DND-41 (cell line): ENCODE data around the gene CRNKL1.

ENCODE experiments used
- ATAC-seq: fragments of 200-7000 bp; cut with Tn5 transposase; 3 replicates; pipeline ENCODE4 v1.9.1; 2021; ENCODE audit warnings: low read depth; ENCODE audit not compliant: insufficient read depth
- DNase-seq: peaks from one replicate; pipeline ENCODE4 v3.0.0-alpha.2; 2020
- H2AFZ ChIP-seq: 2 replicates; pipeline ENCODE4 v1.6.0; 2012; ENCODE audit warnings: low read depth, low read length
- H3K27ac ChIP-seq: 2 replicates; pipeline ENCODE4 v1.5.1; 2012; ENCODE audit warnings: low read length, inconsistent platforms
- H3K27me3 ChIP-seq: fragments of 200-600 bp; sonication (generic); 2 replicates; pipeline ENCODE4 v1.6.0; 2012; ENCODE audit warnings: low read length, mild to moderate bottlenecking, inconsistent platforms; ENCODE audit not compliant: insufficient read depth, poor library complexity
- H3K36me3 ChIP-seq: 2 replicates; pipeline ENCODE4 v1.5.1; 2012; ENCODE audit warnings: low read length, inconsistent platforms; ENCODE audit not compliant: insufficient read depth
- H3K4me1 ChIP-seq: 2 replicates; pipeline ENCODE4 v1.5.1; 2012; ENCODE audit warnings: mild to moderate bottlenecking, low read length; ENCODE audit not compliant: insufficient read depth
- H3K4me2 ChIP-seq: 2 replicates; pipeline ENCODE4 v1.6.0; 2012; ENCODE audit warnings: mild to moderate bottlenecking, moderate library complexity, low read length, inconsistent platforms; ENCODE audit not compliant: insufficient read depth
- H3K4me3 ChIP-seq, 2 experiments: fragments of 200-600 bp in 1 of 2; shearing (Covaris generic) in 1 of 2; 2 replicates each; pipeline ENCODE4 v1.5.1; 2012 to 2016; ENCODE audit warnings: inconsistent platforms in 2 of 2, low read length in 2 of 2, mild to moderate bottlenecking in 2 of 2, low read depth in 1 of 2, moderate library complexity in 1 of 2
- H3K79me2 ChIP-seq: 2 replicates; pipeline ENCODE4 v1.6.0; 2012; ENCODE audit warnings: low read length, inconsistent platforms; ENCODE audit not compliant: insufficient read depth
- H3K9ac ChIP-seq: 2 replicates; pipeline ENCODE4 v1.6.0; 2012; ENCODE audit warnings: low read depth, mild to moderate bottlenecking, inconsistent platforms, low read length, moderate library complexity
- H3K9me3 ChIP-seq: 2 replicates; pipeline ENCODE4 v1.5.1; 2012; ENCODE audit warnings: low read length, moderate library complexity, mild to moderate bottlenecking, inconsistent platforms; ENCODE audit not compliant: insufficient read depth, severe bottlenecking
- H4K20me1 ChIP-seq: 2 replicates; pipeline ENCODE4 v1.6.0; 2012; ENCODE audit warnings: low read length; ENCODE audit not compliant: insufficient read depth
- EZH2 ChIP-seq: IDR thresholded peaks from 3 replicates; pipeline ENCODE4 v1.6.1; 2012; ENCODE audit warnings: borderline replicate concordance, low read depth, mild to moderate bottlenecking, moderate library complexity, low read length, inconsistent platforms; ENCODE audit not compliant: severe bottlenecking
- TF ChIP-seq, protein P1 (sequence below): IDR thresholded peaks from 2 replicates; pipeline ENCODE4 v1.5.1; 2012; ENCODE audit warnings: borderline replicate concordance, low read length, moderate library complexity, mild to moderate bottlenecking; ENCODE audit not compliant: poor library complexity, severe bottlenecking; ENCODE audit errors: extremely low read depth

Gene CRNKL1

DNA sequence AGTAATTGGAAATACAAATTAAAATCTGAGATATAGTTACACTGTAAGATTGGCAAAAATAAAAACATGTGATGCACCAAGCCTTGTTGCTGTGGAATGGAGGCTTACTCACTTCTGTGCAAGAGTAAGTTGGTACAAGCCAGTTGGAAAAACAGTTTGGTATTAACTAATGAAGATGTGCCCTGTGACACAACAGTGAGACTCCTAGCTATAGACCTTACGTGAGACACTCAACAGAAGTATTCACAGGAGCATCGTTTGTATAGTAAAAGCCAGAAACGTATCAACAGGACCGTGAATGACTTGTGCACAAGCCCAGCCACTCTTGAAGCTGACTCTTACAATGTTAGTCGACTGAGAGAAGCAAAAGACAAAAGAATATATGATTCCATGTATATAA is 20.5 kb downstream of the CRNKL1 start:
- H3K9me3 ChIP-seq = no peaks in the 10 kb centered on the region
- DNase-seq = no peak
- no peaks in the 10 kb centered on the region for H3K27me3 ChIP-seq
- peaks cover 33% of the 10 kb centered on the region; the same call in 1 of the 2 replicates for H3K79me2 ChIP-seq
- no peak overlapping the region for H3K9ac ChIP-seq
- H3K4me3 ChIP-seq = no peak overlapping the region
- no peak overlapping the region for H3K4me2 ChIP-seq
- H3K27ac ChIP-seq = no peak overlapping the region
- no peaks in the 10 kb centered on the region for H3K4me1 ChIP-seq
- ATAC-seq = no peak
- peaks cover 2% of the 10 kb centered on the region; the same call in 1 of the 2 replicates for H4K20me1 ChIP-seq
- TF ChIP-seq, protein P1, sequence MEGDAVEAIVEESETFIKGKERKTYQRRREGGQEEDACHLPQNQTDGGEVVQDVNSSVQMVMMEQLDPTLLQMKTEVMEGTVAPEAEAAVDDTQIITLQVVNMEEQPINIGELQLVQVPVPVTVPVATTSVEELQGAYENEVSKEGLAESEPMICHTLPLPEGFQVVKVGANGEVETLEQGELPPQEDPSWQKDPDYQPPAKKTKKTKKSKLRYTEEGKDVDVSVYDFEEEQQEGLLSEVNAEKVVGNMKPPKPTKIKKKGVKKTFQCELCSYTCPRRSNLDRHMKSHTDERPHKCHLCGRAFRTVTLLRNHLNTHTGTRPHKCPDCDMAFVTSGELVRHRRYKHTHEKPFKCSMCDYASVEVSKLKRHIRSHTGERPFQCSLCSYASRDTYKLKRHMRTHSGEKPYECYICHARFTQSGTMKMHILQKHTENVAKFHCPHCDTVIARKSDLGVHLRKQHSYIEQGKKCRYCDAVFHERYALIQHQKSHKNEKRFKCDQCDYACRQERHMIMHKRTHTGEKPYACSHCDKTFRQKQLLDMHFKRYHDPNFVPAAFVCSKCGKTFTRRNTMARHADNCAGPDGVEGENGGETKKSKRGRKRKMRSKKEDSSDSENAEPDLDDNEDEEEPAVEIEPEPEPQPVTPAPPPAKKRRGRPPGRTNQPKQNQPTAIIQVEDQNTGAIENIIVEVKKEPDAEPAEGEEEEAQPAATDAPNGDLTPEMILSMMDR = no peak
- no peak for TF ChIP-seq EZH2
- no peak overlapping the region for H2AFZ ChIP-seq
- peaks cover 86% of the 10 kb centered on the region for H3K36me3 ChIP-seq

DNA sequence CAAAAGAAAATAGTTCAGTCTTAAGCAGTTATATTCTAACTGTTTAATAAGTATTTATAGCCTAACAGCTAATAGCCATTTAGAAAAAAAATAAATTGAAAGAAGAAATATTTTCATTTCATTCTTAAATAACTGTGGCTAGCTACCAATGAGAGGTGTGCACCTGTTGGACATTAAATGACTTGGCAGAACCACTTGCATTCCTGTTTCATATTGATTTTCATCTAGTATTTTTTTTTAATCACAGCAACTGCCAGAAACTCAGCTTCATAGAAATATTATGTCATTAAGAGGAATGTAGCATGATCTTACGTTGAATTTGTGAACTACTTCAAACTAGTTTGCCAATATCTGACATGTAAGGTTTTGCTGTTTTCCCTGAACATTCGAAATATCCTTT is 25.0 kb downstream of the CRNKL1 start:
- Histone ChIP-seq H3K79me2 (peaks cover 75% of the 10 kb centered on the region), H3K36me3 (peaks cover 70% of the 10 kb centered on the region), H3K4me3 (no peak overlapping the region), H3K9ac (no peak overlapping the region), H2AFZ (no peak overlapping the region), H4K20me1 (peaks cover 28% of the 10 kb centered on the region), H3K27me3 (no peaks in the 10 kb centered on the region), H3K9me3 (no peaks in the 10 kb centered on the region), H3K4me2 (no peak overlapping the region), H3K27ac (no peak overlapping the region), H3K4me1 (no peaks in the 10 kb centered on the region)
- ATAC-seq (no peak), DNase-seq (no peak)
- no peak for TF ChIP-seq EZH2
- TF ChIP-seq, protein P1 = no peak

DNA sequence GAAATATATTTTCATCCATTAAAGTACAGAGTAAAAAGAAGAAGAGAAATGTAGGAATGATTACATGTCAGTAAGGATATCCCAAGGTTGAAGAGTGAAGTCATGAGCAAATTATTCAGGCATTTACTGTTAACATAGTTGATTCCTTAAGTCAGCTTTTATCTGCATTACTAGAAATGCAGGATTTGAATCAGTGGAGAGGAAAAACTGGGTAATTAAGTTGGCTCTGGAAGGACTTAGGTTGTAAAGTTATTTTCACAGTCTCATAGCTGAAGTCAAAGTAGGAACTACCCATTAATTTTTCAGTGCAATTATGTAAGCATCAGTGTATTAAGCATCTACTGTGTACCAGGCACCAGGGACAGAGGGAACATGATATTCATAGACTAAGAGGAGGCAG is 27.3 kb downstream of the CRNKL1 start:
- ATAC-seq (no peak), DNase-seq (no peak)
- no peaks in the 10 kb centered on the region for H3K27me3 ChIP-seq
- H3K4me1 ChIP-seq = peaks cover 13% of the 10 kb centered on the region
- no peak overlapping the region for H3K4me2 ChIP-seq
- H3K79me2 ChIP-seq = peaks cover 92% of the 10 kb centered on the region
- H3K9me3 ChIP-seq = no peaks in the 10 kb centered on the region
- no peak overlapping the region for H2AFZ ChIP-seq
- no peak overlapping the region for H3K27ac ChIP-seq
- TF ChIP-seq EZH2 = no peak
- TF ChIP-seq, protein P1 = no peak
- no peak overlapping the region for H3K4me3 ChIP-seq
- peaks cover 60% of the 10 kb centered on the region for H3K36me3 ChIP-seq
- H3K9ac ChIP-seq = no peak overlapping the region
- peaks cover 49% of the 10 kb centered on the region for H4K20me1 ChIP-seq

DNA sequence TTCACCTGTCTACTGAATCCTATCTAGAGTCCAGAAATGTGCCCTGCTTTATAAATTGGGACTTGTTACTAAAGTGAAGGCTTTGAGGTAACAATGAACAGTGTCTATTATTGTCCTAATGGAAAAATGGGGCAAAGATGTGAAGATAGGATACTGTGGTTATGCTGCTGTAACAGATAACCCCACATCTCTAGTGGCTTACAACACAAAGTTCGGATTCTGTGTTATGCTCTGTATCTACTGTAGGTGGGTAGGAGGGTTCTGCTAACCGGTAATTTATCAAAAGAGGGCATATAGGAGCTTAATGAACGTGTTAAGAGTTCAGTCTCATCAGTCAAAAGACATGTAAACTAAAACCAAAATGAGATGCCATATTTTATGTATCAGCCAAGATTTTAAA is 28.9 kb downstream of the CRNKL1 start:
- TF ChIP-seq, protein P1 = no peak
- no peak for TF ChIP-seq EZH2
- no peaks in the 10 kb centered on the region for H3K9me3 ChIP-seq
- H3K4me3 ChIP-seq = no peak overlapping the region
- no peak overlapping the region for H2AFZ ChIP-seq
- H3K79me2 ChIP-seq = peaks cover 98% of the 10 kb centered on the region
- H3K4me1 ChIP-seq = peaks cover 28% of the 10 kb centered on the region
- H3K27me3 ChIP-seq = no peaks in the 10 kb centered on the region
- H3K4me2 ChIP-seq = no peak overlapping the region
- no peak overlapping the region for H3K27ac ChIP-seq
- peaks cover 57% of the 10 kb centered on the region for H3K36me3 ChIP-seq
- H4K20me1 ChIP-seq = peaks cover 59% of the 10 kb centered on the region
- no peak overlapping the region for H3K9ac ChIP-seq
- no peak for DNase-seq
- ATAC-seq = no peak
